IPS DF 19.7 (cell line): ENCODE measurements around the gene PLEKHH3.
A peak's percentile ranks its signal among the peaks of the same experiment; 100 is the strongest.
"Not testable (repeated sequence)": the region's sequence is repeated elsewhere in the genome, so short reads cannot be mapped to it uniquely, and the experiment has no call there.

Experiments
- DNase-seq: peaks from one replicate; pipeline ENCODE4 v3.0.0-alpha.2; 2013; ENCODE audit warnings: low read depth, low spot score

The PLEKHH3 gene

DNA sequence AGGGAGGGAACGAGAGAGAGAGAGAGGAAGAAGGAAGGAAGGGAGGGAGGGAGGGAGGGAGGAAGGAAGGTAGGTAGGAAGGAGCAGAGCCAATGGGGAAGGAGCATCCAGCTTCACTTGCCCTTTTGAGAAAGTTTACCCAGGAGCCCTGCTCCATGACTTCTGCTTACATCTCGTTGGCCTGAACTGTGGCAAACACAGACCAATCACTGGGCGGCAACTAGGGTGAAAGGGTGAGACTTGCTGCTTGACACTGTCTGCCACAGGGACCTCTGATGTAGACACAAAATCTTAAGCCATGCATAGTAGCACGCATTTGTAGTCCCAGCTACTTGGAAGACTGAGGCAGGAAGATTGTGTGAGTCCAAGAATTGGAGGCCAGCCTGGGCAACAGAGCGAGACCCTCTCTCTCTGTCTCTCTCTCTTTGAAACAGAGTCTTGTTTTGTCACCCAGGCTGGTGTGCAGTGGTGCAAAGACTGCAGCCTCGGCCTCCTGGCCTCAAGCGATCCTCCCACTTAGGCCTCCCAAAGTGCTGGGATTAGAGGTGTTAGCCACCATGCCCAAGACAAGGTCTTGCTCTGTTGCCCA lies 37.2 kb downstream of the PLEKHH3 start:
- no peak for DNase-seq

- no peak for DNase-seq
These were observed 43.8 kb downstream of the PLEKHH3 start for GRCh38 chr17:42632949-42633444.

DNA sequence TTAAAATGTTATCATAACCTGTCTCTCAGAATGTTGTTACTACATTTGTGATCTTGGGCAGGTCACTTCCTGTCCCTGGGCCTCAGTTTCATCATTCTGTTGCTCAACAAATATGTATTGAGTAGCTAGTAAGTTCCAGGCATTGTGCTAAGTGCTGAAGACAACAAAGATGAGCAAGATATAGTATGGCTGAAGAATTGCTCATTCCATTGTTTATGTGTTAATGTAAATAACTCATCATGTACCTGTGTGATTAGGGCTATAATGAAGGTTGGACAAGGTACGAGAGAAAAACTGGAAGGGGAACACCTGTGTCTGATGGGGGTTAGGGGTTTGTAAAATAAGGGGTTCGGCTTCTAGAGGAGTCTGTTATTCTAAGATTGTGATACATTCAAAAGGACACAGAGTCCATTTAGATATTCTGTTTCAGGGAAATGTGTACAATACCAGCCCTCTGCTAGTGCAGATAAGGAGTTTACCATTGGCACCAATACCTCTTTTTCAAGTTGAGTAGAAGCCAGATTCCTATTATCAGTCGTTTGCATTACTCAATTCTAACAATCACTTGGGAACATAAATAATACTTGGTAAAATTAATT lies 47.3 kb downstream of the PLEKHH3 start:
- DNase-seq, result no peak

GRCh38 chr17:42627032-42627764 lies 49.6 kb downstream of the PLEKHH3 start:
- not testable (repeated sequence) for DNase-seq

DNA sequence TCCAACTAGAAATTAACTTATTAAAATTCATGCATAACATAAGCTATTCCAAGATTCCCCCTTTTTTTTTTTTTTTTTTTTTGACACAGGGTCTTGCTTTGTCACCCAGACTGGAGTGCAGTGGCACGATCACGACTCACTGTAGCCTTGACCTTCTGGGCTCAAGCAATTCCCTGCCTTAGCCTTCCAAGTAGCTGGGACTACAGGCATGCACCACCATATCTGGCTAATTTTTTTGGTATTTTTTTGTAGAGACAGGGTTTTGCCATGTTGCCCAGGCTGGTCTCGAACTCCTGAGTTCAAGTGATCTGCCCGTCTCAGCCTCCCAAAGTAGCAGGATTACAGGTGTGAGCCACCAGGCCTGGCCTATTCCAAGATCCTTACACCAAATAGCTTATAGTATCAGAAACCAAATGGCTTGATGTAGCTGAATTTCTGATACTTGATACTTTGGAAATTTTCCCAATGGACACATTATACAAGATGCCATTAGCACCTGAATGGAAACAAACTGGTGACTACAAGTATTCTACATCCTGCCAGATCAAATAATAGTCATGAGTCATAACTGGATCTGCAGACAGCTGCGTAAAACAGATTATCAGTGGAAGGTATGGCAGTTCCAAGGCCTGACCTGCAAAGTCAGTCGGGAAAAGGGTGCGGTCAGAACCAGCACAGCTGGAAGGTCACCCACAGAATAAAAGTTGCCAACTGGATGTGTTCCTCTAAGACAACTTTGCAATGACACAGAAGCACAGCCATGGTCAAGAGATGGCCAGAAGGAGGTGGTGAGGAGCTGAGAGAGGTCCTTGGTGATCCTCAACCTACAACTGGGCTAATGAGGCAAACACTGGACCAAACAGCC lies 52.8 kb downstream of the PLEKHH3 start:
- DNase-seq, result no peak

DNA sequence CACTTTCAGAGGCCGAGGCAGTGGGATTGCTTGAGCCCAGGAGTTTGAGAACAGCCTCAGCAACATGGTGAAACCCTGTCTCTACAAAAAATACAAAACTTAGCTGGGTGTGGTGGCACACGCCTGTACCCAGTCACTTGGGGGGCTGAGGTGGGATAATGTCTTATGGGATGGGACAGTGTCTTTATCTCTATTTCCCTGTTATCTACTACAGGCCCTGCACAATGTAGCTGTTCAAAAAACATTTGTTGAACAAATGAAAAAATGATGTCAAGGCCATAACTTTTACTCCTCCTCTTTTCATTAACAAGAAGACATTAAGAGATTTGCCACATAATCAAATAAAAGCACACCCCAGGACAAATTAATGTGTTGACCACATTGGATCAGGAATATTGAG lies 53.5 kb downstream of the PLEKHH3 start:
- no peak for DNase-seq

DNA sequence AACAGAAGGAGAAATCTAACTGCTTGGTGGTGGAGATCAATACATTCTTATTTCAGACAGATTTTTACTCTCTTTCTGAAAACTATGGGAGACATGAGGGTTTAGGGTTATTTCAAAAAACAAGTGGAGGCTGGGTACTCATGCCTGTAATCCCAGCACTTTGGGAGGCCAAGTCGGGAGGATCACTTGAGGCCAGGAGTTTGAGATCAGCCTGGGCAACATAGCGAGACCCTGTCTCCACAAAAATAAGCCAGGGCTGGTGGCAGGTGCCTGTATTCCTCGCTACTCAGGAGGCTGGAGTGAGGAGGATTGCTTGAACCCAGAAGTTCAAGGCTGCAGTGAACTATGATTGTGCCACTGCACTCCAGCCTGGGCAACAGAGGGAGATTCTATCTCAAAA lies 54.8 kb downstream of the PLEKHH3 start:
- not testable (repeated sequence) for DNase-seq

- DNase-seq, result peak; percentile 73
These were observed 58.2 kb downstream of the PLEKHH3 start for GRCh38 chr17:42618442-42619150.

- DNase-seq, result no peak
These were observed 58.8 kb downstream of the PLEKHH3 start for GRCh38 chr17:42617956-42618431.
